Muscle layer of colon (tissue), 2 donors: Measurements from ENCODE around the gene TSC22D3.

Experiments used
- H3K27ac ChIP-seq: one replicate; pipeline ENCODE4 v1.7.0; 2013; ENCODE audit warnings: low read depth, mild to moderate bottlenecking, low read length, moderate library complexity
- H3K27me3 ChIP-seq, 2 donors: one replicate each; pipeline ENCODE4 v1.7.0; 2013; ENCODE audit warnings: low read length in 2 of 2, mild to moderate bottlenecking in 2 of 2; ENCODE audit not compliant: insufficient read depth in 2 of 2, control insufficient read depth in 1 of 2
- H3K36me3 ChIP-seq: one replicate; pipeline ENCODE4 v1.7.0; 2013; ENCODE audit warnings: mild to moderate bottlenecking, low read length; ENCODE audit not compliant: insufficient read depth
- H3K4me1 ChIP-seq: one replicate; pipeline ENCODE4 v1.7.0; 2013; ENCODE audit warnings: mild to moderate bottlenecking, low read length; ENCODE audit not compliant: insufficient read depth
- H3K4me3 ChIP-seq, 2 donors: one replicate each; pipeline ENCODE4 v1.7.0; 2013; ENCODE audit warnings: low read length in 2 of 2, low read depth in 1 of 2, mild to moderate bottlenecking in 1 of 2, moderate library complexity in 1 of 2
- H3K9ac ChIP-seq: one replicate; pipeline ENCODE4 v1.7.0; 2013; ENCODE audit warnings: low read length
- H3K9me3 ChIP-seq: one replicate; pipeline ENCODE4 v1.7.0; 2013; ENCODE audit warnings: mild to moderate bottlenecking, low read length
- donor health status: abdominal sarcoma.
- donor health status: Adenocarcinoma of cecum.

The TSC22D3 gene

DNA sequence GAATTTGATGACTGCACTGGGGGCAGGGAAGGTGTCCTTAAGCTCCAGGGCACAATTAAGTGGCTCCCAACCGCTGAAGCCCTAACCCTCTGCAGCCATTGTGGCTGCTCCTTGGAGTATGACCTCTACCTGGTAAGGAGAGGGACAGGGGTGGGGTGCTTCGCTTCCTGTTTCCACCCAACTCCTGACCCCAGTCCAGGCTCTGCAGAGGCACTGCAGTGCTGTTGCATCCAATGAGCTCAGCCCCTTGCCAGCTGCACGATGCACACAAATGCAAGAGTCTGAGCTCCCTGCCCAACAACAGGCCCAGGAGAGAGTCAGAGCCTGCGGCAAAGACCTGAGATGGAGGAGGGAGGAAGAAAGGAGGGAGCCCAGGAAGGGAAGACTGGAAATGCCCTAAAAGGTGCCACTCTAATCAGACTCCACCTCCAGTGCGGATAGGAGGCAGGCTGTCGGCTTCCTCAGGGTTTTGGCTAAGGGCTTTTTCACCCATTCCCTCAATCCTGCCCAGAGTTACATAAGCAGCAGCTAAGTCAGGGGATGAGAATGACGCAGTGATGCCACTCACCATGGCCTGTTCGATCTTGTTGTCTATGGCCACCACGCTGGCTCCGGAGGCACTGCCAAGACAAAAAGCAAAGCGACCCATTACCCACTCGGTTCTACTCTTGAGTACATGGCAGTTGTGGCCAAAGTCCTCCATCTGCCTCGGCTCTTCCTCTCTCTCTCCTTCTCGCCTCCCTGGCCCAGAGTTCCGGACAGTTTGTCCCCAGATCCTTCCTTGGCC is 60.1 kb downstream of the TSC22D3 start:
- Histone ChIP-seq H3K36me3 (peaks cover 21% of the 10 kb centered on the region), H3K27me3 (peaks cover 4 to 6% of the 10 kb centered on the region in 2 donors), H3K4me1 (peaks cover 35% of the 10 kb centered on the region), H3K9ac (peak overlapping the region; percentile 86), H3K27ac (peak overlapping the region; percentile 78), H3K9me3 (no peaks in the 10 kb centered on the region), H3K4me3 (peak overlapping the region; percentile 37 to 79)

DNA sequence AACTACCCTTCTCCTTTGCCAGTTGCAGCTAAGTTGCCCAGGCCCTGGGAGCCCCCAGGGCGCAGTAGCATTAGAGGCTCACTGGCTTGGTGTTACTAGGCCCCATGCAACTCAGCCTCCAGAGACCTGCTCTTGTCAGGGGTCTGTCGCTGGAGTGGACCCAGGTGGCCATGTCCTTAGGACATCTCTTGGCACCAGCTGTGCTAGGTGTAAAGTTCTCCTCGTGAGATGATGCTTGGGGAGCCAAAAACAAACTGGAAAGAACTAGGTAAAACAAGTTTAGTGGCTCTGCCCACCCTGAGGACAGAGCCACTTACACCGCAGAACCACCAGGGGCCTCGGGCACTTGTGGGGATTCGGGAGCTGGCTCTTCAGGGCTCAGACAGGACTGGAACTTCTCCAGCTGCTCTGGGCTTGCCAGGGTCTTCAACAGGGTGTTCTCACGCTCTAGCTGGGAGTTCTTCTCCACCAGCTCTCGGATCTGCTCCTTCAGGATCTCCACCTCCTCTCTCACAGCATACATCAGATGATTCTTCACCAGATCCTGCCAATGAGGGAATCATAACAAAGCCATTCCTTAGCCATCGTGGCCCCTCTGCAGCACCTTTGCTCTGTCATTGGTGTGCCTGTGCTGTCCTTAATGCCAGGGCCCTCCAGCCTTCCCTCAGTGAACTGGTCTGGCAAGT is 61.2 kb downstream of the TSC22D3 start:
- H3K9me3 ChIP-seq, result no peaks in the 10 kb centered on the region
- H3K27me3 ChIP-seq, result peaks cover 4 to 6% of the 10 kb centered on the region in 2 donors
- H3K27ac ChIP-seq, result peak overlapping the region; percentile 78
- peak overlapping the region in 1 of 2 donors; percentile 79 for H3K4me3 ChIP-seq
- H3K4me1 ChIP-seq, result peaks cover 35% of the 10 kb centered on the region
- peaks cover 21% of the 10 kb centered on the region for H3K36me3 ChIP-seq
- H3K9ac ChIP-seq, result peak overlapping the region; percentile 86

DNA sequence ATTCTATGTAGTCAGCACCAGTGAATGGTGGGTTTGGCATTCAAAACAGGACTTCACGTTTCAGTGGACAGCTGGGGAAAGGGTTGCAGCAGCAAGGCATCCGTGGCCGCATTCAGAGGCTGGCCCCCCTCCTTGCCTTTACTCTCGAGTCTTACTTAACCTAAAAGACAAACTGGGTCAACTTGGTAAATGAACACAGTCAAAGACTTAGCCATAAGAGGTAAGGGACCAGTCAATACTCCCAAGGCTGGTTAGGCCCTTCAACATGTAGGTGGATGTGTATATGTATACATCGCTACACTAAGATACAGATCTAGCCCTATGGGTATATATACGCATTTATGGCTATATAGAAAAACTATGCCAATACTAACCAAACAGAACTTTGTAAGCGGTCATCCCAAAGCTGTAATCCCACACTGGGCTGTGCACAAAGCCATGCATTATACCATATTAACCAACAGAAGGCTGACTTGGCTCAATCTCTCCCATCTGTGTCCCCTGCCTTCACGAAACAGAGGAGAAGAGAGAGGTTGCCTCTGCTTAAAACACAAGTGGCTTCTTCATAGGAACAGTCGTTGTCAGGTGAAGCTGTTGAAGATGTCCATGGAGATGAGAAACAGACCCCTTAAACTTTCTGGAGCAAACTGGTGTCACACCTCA is 61.9 kb downstream of the TSC22D3 start:
- H3K4me1 ChIP-seq, result peaks cover 35% of the 10 kb centered on the region
- H3K27ac ChIP-seq, result no peak overlapping the region
- H3K9me3 ChIP-seq, result no peaks in the 10 kb centered on the region
- no peak overlapping the region for H3K4me3 ChIP-seq
- H3K9ac ChIP-seq, result no peak overlapping the region
- H3K27me3 ChIP-seq, result peaks cover 4 to 6% of the 10 kb centered on the region in 2 donors
- peaks cover 21% of the 10 kb centered on the region for H3K36me3 ChIP-seq

DNA sequence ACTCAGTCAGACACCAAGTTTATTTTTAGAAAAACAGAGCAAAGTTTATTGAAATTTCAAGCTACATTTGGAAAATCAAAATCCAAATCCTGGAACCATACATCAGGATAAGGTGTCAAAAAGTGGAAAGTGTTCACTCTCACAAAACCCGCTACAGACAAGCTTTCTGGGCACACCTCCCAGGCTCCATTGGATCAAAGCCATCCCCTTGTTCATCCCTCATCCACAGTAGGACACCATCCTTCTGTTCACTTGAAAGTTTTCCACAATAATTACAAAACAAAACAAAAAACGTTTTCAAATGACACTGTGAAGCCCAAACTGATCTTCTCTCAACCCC is 62.4 kb downstream of the TSC22D3 start:
- no peaks in the 10 kb centered on the region for H3K9me3 ChIP-seq
- H3K4me1 ChIP-seq, result peaks cover 35% of the 10 kb centered on the region
- H3K36me3 ChIP-seq, result peaks cover 21% of the 10 kb centered on the region
- peaks cover 4 to 6% of the 10 kb centered on the region in 2 donors for H3K27me3 ChIP-seq
- no peak overlapping the region for H3K27ac ChIP-seq
- no peak overlapping the region for H3K4me3 ChIP-seq
- no peak overlapping the region for H3K9ac ChIP-seq

DNA sequence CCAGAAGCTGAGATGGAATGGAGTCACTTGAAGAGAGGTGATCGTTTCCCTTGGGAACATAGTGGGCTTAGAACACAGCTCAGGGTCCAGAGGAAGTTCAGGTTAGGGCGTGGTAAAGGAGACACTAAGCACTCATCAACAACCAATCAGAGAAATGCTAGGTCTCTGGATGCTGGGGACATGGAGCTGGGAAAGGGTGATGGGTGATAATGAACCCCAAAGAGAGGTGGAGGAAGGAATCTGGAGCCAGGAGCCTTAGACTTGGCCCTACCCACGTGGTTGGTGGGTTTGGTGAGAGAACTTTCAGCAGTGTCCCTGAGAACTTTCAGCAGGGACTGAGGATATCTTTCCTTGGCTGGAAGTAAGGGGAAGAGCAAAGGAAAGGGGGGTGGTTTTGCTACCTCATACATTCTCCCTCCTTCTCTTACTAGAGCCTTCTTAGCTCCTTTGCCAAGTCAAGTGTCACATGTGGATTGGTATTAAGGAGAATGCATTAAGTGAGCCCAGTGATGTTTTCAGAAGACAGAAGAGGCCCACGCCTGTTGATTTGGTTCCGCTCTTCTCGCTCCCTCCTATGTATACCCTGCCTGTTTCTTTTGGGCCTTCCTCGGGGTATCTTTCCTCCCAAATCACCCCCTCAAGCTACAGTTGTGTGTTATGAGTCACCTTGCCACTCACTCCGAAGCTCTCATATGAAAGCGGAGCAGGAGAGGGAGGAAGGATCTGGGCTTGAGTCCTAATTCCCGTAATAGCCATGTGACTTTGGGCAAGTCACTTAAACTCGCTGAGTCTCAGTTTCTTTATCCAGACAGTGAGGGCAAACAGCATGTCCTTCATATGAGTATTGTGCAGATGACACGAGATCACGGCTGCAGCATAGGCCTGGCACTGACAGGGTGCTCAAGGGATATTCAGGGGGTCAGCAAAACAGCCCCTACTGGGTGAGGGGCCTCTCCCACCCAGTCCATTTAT is 63.1 kb downstream of the TSC22D3 start:
- H3K36me3 ChIP-seq, result peaks cover 21% of the 10 kb centered on the region
- no peak overlapping the region for H3K4me3 ChIP-seq
- no peak overlapping the region for H3K27ac ChIP-seq
- H3K9me3 ChIP-seq, result no peaks in the 10 kb centered on the region
- H3K4me1 ChIP-seq, result peaks cover 30% of the 10 kb centered on the region
- peaks cover 3 to 4% of the 10 kb centered on the region in 2 donors for H3K27me3 ChIP-seq
- no peak overlapping the region for H3K9ac ChIP-seq

DNA sequence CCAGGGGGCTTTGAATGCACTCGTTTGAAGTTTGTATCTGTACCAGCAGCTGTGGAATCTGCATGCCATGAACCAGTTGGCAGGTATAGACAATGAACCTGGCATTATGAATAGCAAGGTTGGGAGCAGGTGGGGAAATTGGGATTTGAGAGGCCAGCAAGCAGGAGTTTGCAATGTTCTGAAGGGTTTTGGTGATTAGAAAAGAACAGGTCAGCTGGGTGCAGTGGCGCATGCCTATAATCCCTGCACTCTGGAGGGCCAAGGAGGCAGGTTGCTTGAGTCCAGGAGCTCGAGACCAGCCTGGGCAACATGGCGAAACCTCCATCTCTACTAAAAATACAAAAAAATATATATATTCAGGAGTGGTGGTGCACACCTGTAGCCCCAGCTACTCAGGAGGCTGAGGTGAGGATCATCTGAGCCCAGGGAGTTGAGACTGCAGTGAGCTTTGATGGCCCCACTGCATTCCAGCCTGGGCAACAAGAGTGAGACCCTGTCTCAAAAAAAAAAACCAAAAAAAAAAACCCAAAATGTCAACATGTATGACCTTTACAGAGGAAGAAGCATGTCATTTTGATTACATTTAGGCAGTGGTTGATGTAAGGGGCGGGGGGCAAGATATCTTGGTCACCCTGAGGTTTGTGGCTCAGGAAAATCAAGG is 63.9 kb downstream of the TSC22D3 start:
- Histone ChIP-seq H3K27ac (peak overlapping the region; percentile 72), H3K9ac (no peak overlapping the region), H3K36me3 (peaks cover 21% of the 10 kb centered on the region)

DNA sequence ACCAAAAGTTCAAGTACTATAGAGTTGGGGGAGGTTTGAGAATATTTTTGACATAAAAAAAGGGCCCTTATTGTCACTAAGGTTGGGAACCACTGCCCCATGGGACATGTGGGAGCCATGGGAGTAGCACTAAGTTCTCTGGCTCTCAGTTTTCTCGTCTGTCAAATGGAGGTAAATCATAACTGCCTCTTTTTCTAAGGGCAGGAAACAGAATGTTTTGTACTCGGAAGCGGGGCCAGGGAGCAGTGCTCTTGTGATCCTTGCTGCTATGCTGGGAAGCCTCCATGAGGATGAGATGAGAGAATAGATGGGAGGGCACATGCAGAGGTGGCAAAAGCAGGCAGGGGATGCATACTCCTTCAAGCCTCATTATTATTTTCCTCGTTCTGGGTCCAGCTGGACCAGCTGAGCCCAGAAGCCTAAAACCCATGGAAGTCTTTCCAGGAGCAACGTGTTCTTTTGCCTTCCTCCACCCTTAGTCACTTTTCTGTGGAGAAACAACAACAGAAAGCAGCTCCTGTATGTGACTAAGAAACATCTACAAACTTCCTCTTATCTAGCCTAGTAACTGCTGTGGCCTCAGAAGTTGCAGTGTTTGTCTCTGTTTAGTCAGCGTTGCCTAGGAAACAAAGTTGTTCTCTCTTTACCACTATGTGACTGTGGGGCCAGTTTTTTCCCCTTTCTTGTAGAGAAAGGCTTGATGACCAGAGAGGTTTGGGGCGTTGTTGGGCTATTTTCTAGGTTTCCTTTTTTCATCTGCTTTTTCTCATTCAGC is 64.8 kb downstream of the TSC22D3 start:
- Histone ChIP-seq H3K9me3 (no peaks in the 10 kb centered on the region), H3K27ac (peak overlapping the region; percentile 72), H3K9ac (no peak overlapping the region), H3K36me3 (peaks cover 21% of the 10 kb centered on the region), H3K27me3 (peaks cover 0 to 4% of the 10 kb centered on the region in 2 donors), H3K4me1 (peaks cover 26% of the 10 kb centered on the region), H3K4me3 (no peak overlapping the region)

More for the DNA sequence above, 63.9 kb downstream of the TSC22D3 start:
- no peaks in the 10 kb centered on the region for H3K9me3 ChIP-seq
- peaks cover 26% of the 10 kb centered on the region for H3K4me1 ChIP-seq
- no peak overlapping the region for H3K4me3 ChIP-seq
- H3K27me3 ChIP-seq, result peaks cover 0 to 4% of the 10 kb centered on the region in 2 donors

DNA sequence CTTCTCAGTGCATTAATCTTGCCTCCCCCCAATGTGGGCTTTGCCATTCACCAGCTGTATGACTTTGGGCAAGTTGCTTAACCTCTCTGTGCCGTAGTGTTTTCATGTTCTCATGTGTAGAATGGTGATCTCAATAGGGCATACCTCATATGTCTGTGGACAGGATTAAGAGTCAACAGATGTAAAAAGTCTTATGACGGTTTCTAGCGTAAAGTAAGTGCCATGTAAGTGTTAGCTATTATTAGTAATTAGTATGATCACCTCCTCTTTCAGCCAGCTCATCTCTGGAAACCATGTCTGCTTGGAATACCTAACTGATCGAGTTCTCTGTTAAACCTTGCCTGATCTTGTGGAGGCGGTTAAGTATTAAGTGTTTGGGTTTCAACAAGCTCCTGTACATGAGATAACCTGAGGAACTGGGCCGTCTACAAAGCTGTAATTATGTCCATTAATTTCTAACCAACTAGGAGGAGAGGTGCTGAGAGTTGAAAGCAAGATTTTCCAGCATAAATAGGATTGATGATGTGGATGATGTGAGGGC is 66.3 kb downstream of the TSC22D3 start:
- H3K27ac ChIP-seq, result no peak overlapping the region
- H3K27me3 ChIP-seq, result no peaks in the 10 kb centered on the region
- H3K36me3 ChIP-seq, result peaks cover 7% of the 10 kb centered on the region
- peaks cover 18% of the 10 kb centered on the region for H3K4me1 ChIP-seq
- no peak overlapping the region for H3K9ac ChIP-seq
- no peak overlapping the region for H3K4me3 ChIP-seq
- H3K9me3 ChIP-seq, result no peaks in the 10 kb centered on the region

DNA sequence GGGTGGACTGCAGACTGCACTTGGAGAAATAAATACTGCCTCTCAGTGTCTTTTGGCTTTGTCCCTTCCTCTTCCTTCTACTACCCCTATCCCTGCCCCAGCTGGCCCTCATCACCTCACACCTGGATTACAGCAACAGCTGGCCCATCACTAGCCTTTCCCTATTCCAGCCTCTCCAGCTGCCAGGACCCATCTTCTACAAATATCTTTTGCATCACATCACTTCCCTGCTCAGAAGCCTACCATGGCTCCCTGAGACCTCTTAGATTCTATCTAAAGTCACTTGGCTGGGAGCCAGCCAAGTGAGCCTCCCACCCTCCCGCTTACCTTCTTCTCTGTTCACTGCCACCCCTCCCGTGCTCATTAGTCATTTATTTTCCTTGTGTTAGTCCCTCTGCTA is 66.8 kb downstream of the TSC22D3 start:
- no peak overlapping the region for H3K27ac ChIP-seq
- H3K27me3 ChIP-seq, result no peaks in the 10 kb centered on the region
- no peak overlapping the region for H3K4me3 ChIP-seq
- H3K36me3 ChIP-seq, result peaks cover 1% of the 10 kb centered on the region
- H3K9me3 ChIP-seq, result no peaks in the 10 kb centered on the region
- H3K9ac ChIP-seq, result no peak overlapping the region
- peaks cover 18% of the 10 kb centered on the region for H3K4me1 ChIP-seq

DNA sequence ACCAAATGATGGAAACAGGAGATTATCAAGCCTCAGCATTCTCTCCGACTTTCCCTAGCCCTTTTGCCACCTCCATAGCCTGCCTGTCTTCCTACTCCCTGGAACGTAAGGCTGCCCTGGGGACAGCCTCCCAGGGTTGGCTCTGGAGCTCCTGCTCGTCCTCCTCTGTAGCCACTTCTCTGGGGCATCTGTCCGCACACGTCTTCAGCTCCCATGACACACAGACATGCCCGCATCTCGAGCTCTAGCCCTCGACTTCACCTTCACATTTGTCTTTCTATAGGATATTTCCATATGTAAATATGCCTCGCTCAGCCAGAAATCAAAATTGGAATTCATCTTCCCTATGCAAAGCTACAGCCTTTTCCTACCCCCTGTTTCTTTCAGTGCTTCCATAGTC is 67.7 kb downstream of the TSC22D3 start:
- no peaks in the 10 kb centered on the region for H3K27me3 ChIP-seq
- no peak overlapping the region for H3K27ac ChIP-seq
- H3K9ac ChIP-seq, result no peak overlapping the region
- H3K36me3 ChIP-seq, result no peaks in the 10 kb centered on the region
- peaks cover 16% of the 10 kb centered on the region for H3K4me1 ChIP-seq
- no peak overlapping the region for H3K4me3 ChIP-seq
- no peaks in the 10 kb centered on the region for H3K9me3 ChIP-seq
